ENCODE measurements around the gene LST1.

LST1 gene

GRCh38 chr6:31559958-31560696 lies 25.9 kb upstream of the LST1 start:
- DNase-seq (ENCODE audit: low read depth in 3 of 3, low spot score in 1 of 3): no peak

GRCh38 chr6:31560697-31561058 lies 25.4 kb upstream of the LST1 start:
- DNase-seq (ENCODE audit: low read depth in 3 of 3, low spot score in 1 of 3): no peak

GRCh38 chr6:31567531-31568370 lies 18.3 kb upstream of the LST1 start:
- DNase-seq (ENCODE audit: low read depth in 3 of 3, low spot score in 1 of 3): no peak

DNA sequence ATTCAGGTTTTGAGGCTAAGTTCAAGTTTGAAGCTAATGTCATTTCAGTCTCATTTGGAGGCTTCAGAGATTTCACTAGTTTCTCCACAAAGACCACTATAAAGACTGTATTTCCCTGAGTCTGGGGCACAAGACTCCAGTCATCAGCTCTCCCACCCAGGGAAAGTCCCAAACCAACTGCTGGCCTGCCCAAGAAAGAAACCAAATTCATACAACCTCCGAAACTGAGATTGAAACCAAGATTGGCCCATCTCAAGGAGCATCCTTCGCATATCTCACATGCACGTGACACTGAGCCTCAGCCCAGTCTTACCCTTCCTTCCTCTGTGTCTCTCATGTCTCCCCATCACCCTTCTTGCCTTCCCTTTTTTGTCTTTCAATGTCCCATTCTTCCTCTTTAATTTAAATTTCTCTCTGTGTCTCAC lies 17.5 kb upstream of the LST1 start:
- no peak for DNase-seq (ENCODE audit: low read depth in 3 of 3, low spot score in 1 of 3)

DNA sequence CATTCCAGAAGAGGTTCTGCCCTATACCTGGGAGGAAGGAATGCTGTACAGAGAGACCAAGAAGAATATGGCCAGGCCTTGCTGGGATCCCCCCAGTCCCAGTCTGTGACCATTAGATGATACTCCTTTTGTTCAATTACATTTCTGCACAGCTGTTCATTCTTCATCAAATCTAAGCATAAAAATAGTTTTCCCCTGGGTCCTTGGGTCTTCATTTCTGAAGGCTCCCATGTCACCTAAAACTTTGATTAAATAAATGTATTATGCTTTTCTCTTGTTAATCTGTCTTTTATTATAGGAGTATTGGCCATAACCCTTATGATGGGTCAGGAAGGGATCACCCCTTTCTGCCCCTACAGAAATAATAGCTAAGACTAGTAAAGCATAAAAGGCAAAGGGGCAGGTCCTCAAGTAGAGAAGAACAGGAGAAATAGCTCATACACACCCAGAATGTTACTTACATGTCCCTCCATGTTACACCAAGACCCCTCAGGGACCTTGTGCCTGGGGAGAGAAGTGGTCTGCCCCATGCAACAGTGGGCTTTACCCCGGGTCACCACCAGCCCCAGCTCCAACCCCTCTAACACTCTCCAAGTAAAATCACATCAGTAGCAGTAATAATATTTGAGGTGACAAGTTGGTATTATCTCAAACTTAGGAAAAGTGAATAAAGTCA lies 16.1 kb upstream of the LST1 start:
- no peak for DNase-seq (ENCODE audit: low read depth in 3 of 3, low spot score in 1 of 3)

DNA sequence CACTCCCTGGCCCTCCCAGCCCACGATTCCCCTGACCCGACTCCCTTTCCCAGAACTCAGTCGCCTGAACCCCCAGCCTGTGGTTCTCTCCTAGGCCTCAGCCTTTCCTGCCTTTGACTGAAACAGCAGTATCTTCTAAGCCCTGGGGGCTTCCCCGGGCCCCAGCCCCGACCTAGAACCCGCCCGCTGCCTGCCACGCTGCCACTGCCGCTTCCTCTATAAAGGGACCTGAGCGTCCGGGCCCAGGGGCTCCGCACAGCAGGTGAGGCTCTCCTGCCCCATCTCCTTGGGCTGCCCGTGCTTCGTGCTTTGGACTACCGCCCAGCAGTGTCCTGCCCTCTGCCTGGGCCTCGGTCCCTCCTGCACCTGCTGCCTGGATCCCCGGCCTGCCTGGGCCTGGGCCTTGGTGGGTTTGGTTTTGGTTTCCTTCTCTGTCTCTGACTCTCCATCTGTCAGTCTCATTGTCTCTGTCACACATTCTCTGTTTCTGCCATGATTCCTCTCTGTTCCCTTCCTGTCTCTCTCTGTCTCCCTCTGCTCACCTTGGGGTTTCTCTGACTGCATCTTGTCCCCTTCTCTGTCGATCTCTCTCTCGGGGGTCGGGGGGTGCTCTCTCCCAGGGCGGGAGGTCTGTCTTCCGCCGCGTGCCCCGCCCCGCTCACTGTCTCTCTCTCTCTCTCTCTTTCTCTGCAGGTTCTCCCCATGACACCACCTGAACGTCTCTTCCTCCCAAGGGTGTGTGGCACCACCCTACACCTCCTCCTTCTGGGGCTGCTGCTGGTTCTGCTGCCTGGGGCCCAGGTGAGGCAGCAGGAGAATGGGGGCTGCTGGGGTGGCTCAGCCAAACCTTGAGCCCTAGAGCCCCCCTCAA lies 13.8 kb upstream of the LST1 start, which contains the start of gene LTA:
Gene LTA (plus strand): TSS at position 249 of the 871 bp plus-strand sequence. CDS start 454 bp downstream, at position 703.
- peak in 1 of 3 donors; percentile 65 for DNase-seq (ENCODE audit: low read depth in 3 of 3, low spot score in 1 of 3)

- no peak for DNase-seq (ENCODE audit: low read depth in 3 of 3, low spot score in 1 of 3)
These were observed 12.6 kb upstream of the LST1 start for GRCh38 chr6:31573239-31574105.

DNA sequence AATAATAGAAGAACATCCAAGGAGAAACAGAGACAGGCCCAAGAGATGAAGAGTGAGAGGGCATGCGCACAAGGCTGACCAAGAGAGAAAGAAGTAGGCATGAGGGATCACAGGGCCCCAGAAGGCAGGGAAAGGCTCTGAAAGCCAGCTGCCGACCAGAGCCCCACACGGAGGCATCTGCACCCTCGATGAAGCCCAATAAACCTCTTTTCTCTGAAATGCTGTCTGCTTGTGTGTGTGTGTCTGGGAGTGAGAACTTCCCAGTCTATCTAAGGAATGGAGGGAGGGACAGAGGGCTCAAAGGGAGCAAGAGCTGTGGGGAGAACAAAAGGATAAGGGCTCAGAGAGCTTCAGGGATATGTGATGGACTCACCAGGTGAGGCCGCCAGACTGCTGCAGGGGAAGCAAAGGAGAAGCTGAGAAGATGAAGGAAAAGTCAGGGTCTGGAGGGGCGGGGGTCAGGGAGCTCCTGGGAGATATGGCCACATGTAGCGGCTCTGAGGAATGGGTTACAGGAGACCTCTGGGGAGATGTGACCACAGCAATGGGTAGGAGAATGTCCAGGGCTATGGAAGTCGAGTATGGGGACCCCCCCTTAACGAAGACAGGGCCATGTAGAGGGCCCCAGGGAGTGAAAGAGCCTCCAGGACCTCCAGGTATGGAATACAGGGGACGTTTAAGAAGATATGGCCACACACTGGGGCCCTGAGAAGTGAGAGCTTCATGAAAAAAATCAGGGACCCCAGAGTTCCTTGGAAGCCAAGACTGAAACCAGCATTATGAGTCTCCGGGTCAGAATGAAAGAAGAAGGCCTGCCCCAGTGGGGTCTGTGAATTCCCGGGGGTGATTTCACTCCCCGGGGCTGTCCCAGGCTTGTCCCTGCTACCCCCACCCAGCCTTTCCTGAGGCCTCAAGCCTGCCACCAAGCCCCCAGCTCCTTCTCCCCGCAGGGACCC lies 11.7 kb upstream of the LST1 start:
- DNase-seq (ENCODE audit: low read depth in 3 of 3, low spot score in 1 of 3): no peak

- DNase-seq (ENCODE audit: low read depth in 3 of 3, low spot score in 1 of 3): peak; percentile 66 to 84 (median 75)
These were observed 10.7 kb upstream of the LST1 start, which contains the start of gene TNF for GRCh38 chr6:31575335-31575901. Gene TNF, plus strand, starts transcription at chr6:31575565. Its CDS starts 177 bp downstream, at chr6:31575742.

DNA sequence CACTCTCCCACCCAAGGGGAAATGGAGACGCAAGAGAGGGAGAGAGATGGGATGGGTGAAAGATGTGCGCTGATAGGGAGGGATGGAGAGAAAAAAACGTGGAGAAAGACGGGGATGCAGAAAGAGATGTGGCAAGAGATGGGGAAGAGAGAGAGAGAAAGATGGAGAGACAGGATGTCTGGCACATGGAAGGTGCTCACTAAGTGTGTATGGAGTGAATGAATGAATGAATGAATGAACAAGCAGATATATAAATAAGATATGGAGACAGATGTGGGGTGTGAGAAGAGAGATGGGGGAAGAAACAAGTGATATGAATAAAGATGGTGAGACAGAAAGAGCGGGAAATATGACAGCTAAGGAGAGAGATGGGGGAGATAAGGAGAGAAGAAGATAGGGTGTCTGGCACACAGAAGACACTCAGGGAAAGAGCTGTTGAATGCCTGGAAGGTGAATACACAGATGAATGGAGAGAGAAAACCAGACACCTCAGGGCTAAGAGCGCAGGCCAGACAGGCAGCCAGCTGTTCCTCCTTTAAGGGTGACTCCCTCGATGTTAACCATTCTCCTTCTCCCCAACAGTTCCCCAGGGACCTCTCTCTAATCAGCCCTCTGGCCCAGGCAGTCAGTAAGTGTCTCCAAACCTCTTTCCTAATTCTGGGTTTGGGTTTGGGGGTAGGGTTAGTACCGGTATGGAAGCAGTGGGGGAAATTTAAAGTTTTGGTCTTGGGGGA lies 10.0 kb upstream of the LST1 start:
- DNase-seq (ENCODE audit: low read depth in 3 of 3, low spot score in 1 of 3): no peak

DNA sequence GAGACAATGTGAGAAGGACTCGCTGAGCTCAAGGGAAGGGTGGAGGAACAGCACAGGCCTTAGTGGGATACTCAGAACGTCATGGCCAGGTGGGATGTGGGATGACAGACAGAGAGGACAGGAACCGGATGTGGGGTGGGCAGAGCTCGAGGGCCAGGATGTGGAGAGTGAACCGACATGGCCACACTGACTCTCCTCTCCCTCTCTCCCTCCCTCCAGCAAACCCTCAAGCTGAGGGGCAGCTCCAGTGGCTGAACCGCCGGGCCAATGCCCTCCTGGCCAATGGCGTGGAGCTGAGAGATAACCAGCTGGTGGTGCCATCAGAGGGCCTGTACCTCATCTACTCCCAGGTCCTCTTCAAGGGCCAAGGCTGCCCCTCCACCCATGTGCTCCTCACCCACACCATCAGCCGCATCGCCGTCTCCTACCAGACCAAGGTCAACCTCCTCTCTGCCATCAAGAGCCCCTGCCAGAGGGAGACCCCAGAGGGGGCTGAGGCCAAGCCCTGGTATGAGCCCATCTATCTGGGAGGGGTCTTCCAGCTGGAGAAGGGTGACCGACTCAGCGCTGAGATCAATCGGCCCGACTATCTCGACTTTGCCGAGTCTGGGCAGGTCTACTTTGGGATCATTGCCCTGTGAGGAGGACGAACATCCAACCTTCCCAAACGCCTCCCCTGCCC lies 9.0 kb upstream of the LST1 start:
- DNase-seq (ENCODE audit: low read depth in 3 of 3, low spot score in 1 of 3): no peak

DNA sequence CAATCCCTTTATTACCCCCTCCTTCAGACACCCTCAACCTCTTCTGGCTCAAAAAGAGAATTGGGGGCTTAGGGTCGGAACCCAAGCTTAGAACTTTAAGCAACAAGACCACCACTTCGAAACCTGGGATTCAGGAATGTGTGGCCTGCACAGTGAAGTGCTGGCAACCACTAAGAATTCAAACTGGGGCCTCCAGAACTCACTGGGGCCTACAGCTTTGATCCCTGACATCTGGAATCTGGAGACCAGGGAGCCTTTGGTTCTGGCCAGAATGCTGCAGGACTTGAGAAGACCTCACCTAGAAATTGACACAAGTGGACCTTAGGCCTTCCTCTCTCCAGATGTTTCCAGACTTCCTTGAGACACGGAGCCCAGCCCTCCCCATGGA lies 8.5 kb upstream of the LST1 start:
- DNase-seq (ENCODE audit: low read depth in 3 of 3, low spot score in 1 of 3): no peak

DNA sequence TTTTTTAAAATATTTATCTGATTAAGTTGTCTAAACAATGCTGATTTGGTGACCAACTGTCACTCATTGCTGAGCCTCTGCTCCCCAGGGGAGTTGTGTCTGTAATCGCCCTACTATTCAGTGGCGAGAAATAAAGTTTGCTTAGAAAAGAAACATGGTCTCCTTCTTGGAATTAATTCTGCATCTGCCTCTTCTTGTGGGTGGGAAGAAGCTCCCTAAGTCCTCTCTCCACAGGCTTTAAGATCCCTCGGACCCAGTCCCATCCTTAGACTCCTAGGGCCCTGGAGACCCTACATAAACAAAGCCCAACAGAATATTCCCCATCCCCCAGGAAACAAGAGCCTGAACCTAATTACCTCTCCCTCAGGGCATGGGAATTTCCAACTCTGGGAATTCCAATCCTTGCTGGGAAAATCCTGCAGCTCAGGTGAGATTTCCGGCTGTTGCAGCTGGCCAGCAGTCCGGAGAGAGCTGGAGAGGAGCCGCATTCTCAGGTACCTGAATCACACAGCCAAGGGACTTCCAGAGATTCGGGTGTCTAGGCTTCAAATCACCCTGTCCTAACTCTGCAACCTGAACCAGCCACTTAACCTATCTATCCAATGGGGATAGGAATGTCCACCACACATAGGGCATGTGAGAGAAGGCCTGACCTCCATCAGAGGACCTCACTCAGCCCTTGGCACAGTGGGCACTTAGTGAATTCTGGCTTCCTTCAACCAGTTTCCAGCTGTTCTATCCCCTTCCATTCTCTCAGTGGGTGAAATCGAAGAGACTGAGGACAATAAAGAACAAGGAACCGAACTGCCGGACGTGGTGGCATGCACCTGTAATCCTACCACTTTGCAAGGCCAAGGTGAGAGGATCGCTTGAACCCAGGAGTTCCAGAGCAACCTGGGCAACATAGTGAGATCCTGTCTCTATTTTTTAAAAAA lies 7.6 kb upstream of the LST1 start:
- DNase-seq (ENCODE audit: low read depth in 3 of 3, low spot score in 1 of 3): no peak

GRCh38 chr6:31579119-31579505 lies 7.0 kb upstream of the LST1 start:
- no peak for DNase-seq (ENCODE audit: low read depth in 3 of 3, low spot score in 1 of 3)

- no peak for DNase-seq (ENCODE audit: low read depth in 3 of 3, low spot score in 1 of 3)
These were observed 6.3 kb upstream of the LST1 start for GRCh38 chr6:31579546-31580437.

Measured in stimulated activated CD4-positive, alpha-beta T cell treated with anti-CD3 and anti-CD28 coated beads, TNF-alpha, amount 100 ng/mL, for 1 hour (primary cell).